GM12878 (cell line): Measurements from ENCODE around the gene SERPINE1. TPM values are rescaled to one million over a fixed set of nuclear protein-coding genes. Genes with fewer than 3 reads are reported as not detected.

ENCODE experiments used
- ATAC-seq: fragments of 200-7000 bp; cut with Tn5 transposase; 3 replicates; pipeline ENCODE4 v1.9.1; 2020; ENCODE audit warnings: mild to moderate bottlenecking, moderate library complexity
- BruUV-seq: library from RNA; stranded (reverse); fragments of 400-500 nt; replicated peaks from 2 replicates; lab custom pipeline; 2021; lab: Mats Ljungman, UMichigan
- CTCF ChIA-PET: fragments of 300-600 bp; sonication (Branson Sonifier 250); formaldehyde crosslinking; extraction: SDS; loops from one replicate; lab custom pipeline; 2021; ENCODE audit warnings: inconsistent platforms; lab: Yijun Ruan, JAX
- POLR2A ChIA-PET: fragments of 350-600 bp; formaldehyde crosslinking; extraction: SDS; loops from one replicate; lab custom pipeline; 2021; ENCODE audit warnings: inconsistent platforms; lab: Charles Lee
- RAD21 ChIA-PET: fragments of 300-600 bp; sonication (Branson Sonifier 250); formaldehyde crosslinking; loops from one replicate; lab custom pipeline; 2023; ENCODE audit warnings: antibody characterized with exemption; ENCODE audit not compliant: unreplicated experiment; lab: Charles Lee
- SMC1A ChIA-PET: fragments of 300-600 bp; sonication (Branson Sonifier 250); formaldehyde crosslinking; loops from one replicate; lab custom pipeline; 2023; ENCODE audit not compliant: unreplicated experiment, uncharacterized antibody; lab: Charles Lee
- DNase-seq: peaks from one replicate; pipeline ENCODE4 v3.0.0-alpha.2; 2011; ENCODE audit warnings: low read depth, low spot score
- FAIRE-seq: peaks from 3 replicates; lab custom pipeline; 2011; peaks lifted over from hg19 to GRCh38; lab: Jason Lieb, UNC
- H2AFZ ChIP-seq: 2 replicates; pipeline ENCODE4 v1.6.0; 2011; ENCODE audit warnings: low read depth, low read length, control low read depth; ENCODE audit not compliant: control insufficient read depth
- H3K27ac ChIP-seq: 2 replicates; pipeline ENCODE4 v1.5.1; 2011; ENCODE audit warnings: control low read depth; ENCODE audit not compliant: control insufficient read depth, insufficient read depth
- H3K27me3 ChIP-seq, 2 experiments: replicated peaks in 1 of 2; 2 replicates each; pipeline versions ENCODE4 v1.6.0 to v1.6.1; 2011; ENCODE audit warnings: low read length in 1 of 2; ENCODE audit not compliant: control insufficient read depth in 2 of 2, insufficient read depth in 2 of 2
- H3K36me3 ChIP-seq, 2 experiments: 2 replicates each; pipeline ENCODE4 v1.5.1; 2011; ENCODE audit warnings: low read length in 1 of 2; ENCODE audit not compliant: control insufficient read depth in 2 of 2, insufficient read depth in 2 of 2
- H3K4me1 ChIP-seq: 2 replicates; pipeline ENCODE4 v1.6.1; 2011; ENCODE audit warnings: mild to moderate bottlenecking, low read length, moderate library complexity, mixed read lengths; ENCODE audit not compliant: control insufficient read depth, insufficient read depth
- H3K4me2 ChIP-seq: 2 replicates; pipeline ENCODE4 v1.6.0; 2011; ENCODE audit warnings: control low read depth; ENCODE audit not compliant: control insufficient read depth, insufficient read depth
- H3K4me3 ChIP-seq: fragments of 200-600 bp; sonication (generic); 2 replicates; pipeline ENCODE4 v1.5.1; 2016
- H3K79me2 ChIP-seq: 2 replicates; pipeline ENCODE4 v1.6.0; 2011; ENCODE audit warnings: low read length; ENCODE audit not compliant: control insufficient read depth, insufficient read depth
- H3K9ac ChIP-seq: 2 replicates; pipeline ENCODE4 v1.8.0; 2011; ENCODE audit warnings: low read length, control low read depth, mixed read lengths; ENCODE audit not compliant: control insufficient read depth, insufficient read depth
- H3K9me3 ChIP-seq: replicated peaks from 3 replicates; pipeline ENCODE4 v1.5.1; 2011; ENCODE audit warnings: mild to moderate bottlenecking, low read length; ENCODE audit not compliant: control insufficient read depth, insufficient read depth
- H4K20me1 ChIP-seq: 2 replicates; pipeline ENCODE4 v1.6.0; 2011; ENCODE audit not compliant: control insufficient read depth, insufficient read depth
- REST ChIP-seq: IDR thresholded peaks from 2 replicates; pipeline ENCODE4 v1.6.1; 2012; ENCODE audit warnings: mild to moderate bottlenecking, low read depth, low read length
- ZBED1 ChIP-seq: IDR thresholded peaks from 2 replicates; pipeline ENCODE4 v1.6.1; 2016; ENCODE audit warnings: borderline replicate concordance
- ZNF384 ChIP-seq: IDR thresholded peaks from 2 replicates; pipeline ENCODE4 v1.6.1; 2012; ENCODE audit warnings: low read depth, mild to moderate bottlenecking, low read length, improper control_type of control experiment, borderline replicate concordance
- WGBS: methylation state at CpG from one replicate; pipeline ENCODE4 v1.1.6; 2016; ENCODE audit warnings: low lambda C conversion rate; ENCODE audit not compliant: insufficient replicate concordance, insufficient coverage; ENCODE audit errors: missing lambda C conversion rate; 5-methylcytosine and 5-hydroxymethylcytosine counted together
- in situ Hi-C: fragments of 300-500 bp; cut with MboI; formaldehyde crosslinking; loops from 9 replicates; pipeline ENCODE4 v1.14.3; 2018; ENCODE audit warnings: mixed read lengths
- intact Hi-C: fragments of 100-400 bp; cut with micrococcal nuclease; formaldehyde crosslinking; loops from one replicate; pipeline ENCODE4 v1.14.2; 2022; ENCODE audit not compliant: unreplicated experiment
- polyA plus RNA-seq, 11 experiments: library from polyadenylated mRNA; depleted of rRNA in 4 of 11; unstranded in 6 of 11; stranded (reverse) in 5 of 11; fragments of >200 nt; fragmentation: Nextera tagmentation in 4 of 11; fragmentation: Illumina TruSeq in 1 of 11; extraction: Ambion mirVana in 4 of 11; extraction: Trizol in 1 of 11; gene quantifications; 1 replicate in 1 of 11; 2 replicates in 10 of 11; pipeline versions ENCODE4 v1.2.1 to v1.2.3, GENCODE V29; 2011 to 2016; ENCODE audit warnings: inconsistent platforms in 2 of 11, missing spikeins in 2 of 11, low read depth in 1 of 11
- total RNA-seq, 4 experiments: library from RNA; depleted of rRNA in 3 of 4; stranded (reverse); fragments of >200 nt in 3 of 4; fragmentation: Illumina TruSeq in 1 of 4; extraction: Trizol in 1 of 4; gene quantifications; 2 replicates each; pipeline versions ENCODE4 v1.2.1 to v1.2.3, GENCODE V29; 2013 to 2021

Gene SERPINE1
- total and polyA plus RNA-seq, 10 of the 15 experiments (the other 5 are each of a cell fraction or from before 2014, with no cell fraction given) = 0.20 to 2.4 (median 0.44) TPM

- Histone ChIP-seq H3K9ac (no peak overlapping the region), H3K27ac (no peak overlapping the region), H3K4me3 (no peak overlapping the region), H3K4me2 (no peak overlapping the region), H3K27me3 (peaks cover 0 to 2% of the 10 kb centered on the region in 2 experiments; a peak in 2 of 4 replicates), H4K20me1 (no peaks in the 10 kb centered on the region), H2AFZ (no peak overlapping the region), H3K9me3 (no peaks in the 10 kb centered on the region), H3K79me2 (no peaks in the 10 kb centered on the region), H3K4me1 (no peaks in the 10 kb centered on the region), H3K36me3 (no peaks in the 10 kb centered on the region)
- ChIA-PET POLR2A (no interaction called here), RAD21 (no interaction called here), SMC1A (interaction anchor here (1.5 kb wide), 1 partner anchor 41 kb away, joined by 4 read pairs; no protein-coding TSS in a partner anchor), CTCF (interaction anchor here (1.3 kb wide), 1 partner anchor 41 kb away, joined by 6 read pairs; no protein-coding TSS in a partner anchor)
- DNase-seq = no peak
- intact Hi-C loops = no loop called here
- ATAC-seq = no peak
- in situ Hi-C loops = no loop called here
- TF ChIP-seq ZNF384 = no peak
- TF ChIP-seq REST = no peak
- TF ChIP-seq ZBED1 = no peak
- 51% methylated on average over 5 of the region's 5 CpGs for WGBS
- BruUV-seq = no TSS peak
- FAIRE-seq = no peak
Measured at GRCh38 chr7:101185258-101185839, 58.4 kb downstream of the SERPINE1 start.
